T-helper 2 cell treated with Interferon-gamma antibody and Interleukin-4, amounts not matched to agents 5 μg/mL and 100 μg/mL, for 36 hours (primary cell): ENCODE results near the gene BAZ1B.
A peak's percentile ranks its signal among the peaks of the same experiment; 100 is the strongest.
"Not testable (repeated sequence)": the region's sequence is repeated elsewhere in the genome, so short reads cannot be mapped to it uniquely, and the experiment has no call there.

Experiments
- DNase-seq: peaks from one replicate; pipeline ENCODE4 v3.0.0; 2021; ENCODE audit warnings: low spot score
- H3K27ac Mint-ChIP-seq: one replicate; pipeline ENCODE4 v1.8.0; 2021; ENCODE audit warnings: mild to moderate bottlenecking, mixed read lengths
- H3K27me3 Mint-ChIP-seq: one replicate; pipeline ENCODE4 v1.8.0; 2021; ENCODE audit warnings: low read depth, mixed read lengths
- H3K36me3 Mint-ChIP-seq: one replicate; pipeline ENCODE4 v1.8.0; 2021; ENCODE audit warnings: low read depth, mixed read lengths
- H3K4me1 Mint-ChIP-seq: one replicate; pipeline ENCODE4 v1.8.0; 2021; ENCODE audit warnings: low read depth, mixed read lengths
- H3K4me3 Mint-ChIP-seq: one replicate; pipeline ENCODE4 v1.8.0; 2022; ENCODE audit warnings: mild to moderate bottlenecking, moderate library complexity, mixed read lengths
- H3K9me3 Mint-ChIP-seq: one replicate; pipeline ENCODE4 v1.8.0; 2021; ENCODE audit warnings: mixed read lengths

The BAZ1B gene

DNA sequence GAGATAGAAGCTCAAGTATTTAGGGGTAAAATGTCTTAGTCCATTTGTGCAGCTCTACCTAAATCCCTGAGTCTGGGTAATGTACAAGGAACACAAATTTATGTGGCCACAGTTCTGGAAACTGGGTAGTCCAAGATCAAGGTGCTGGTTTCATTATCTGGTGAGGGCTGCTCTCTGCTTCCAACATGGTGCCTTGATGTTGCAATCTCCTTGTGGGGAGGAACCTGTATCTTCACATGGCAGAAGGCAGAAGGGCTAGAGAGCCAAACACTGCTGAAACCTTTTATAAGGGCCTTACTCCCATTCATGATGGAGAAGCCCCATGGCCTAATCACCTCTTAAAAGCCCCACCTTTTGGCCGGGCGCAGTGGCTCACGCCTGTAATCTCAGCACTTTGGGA lies 8.7 kb upstream of the BAZ1B start:
- H3K27ac Mint-ChIP-seq = no peak overlapping the region
- H3K4me3 Mint-ChIP-seq = no peak overlapping the region
- no peak for DNase-seq
- H3K27me3 Mint-ChIP-seq = no peaks in the 10 kb centered on the region
- no peaks in the 10 kb centered on the region for H3K9me3 Mint-ChIP-seq
- peaks cover 13% of the 10 kb centered on the region for H3K4me1 Mint-ChIP-seq
- H3K36me3 Mint-ChIP-seq = peaks cover 9% of the 10 kb centered on the region

DNA sequence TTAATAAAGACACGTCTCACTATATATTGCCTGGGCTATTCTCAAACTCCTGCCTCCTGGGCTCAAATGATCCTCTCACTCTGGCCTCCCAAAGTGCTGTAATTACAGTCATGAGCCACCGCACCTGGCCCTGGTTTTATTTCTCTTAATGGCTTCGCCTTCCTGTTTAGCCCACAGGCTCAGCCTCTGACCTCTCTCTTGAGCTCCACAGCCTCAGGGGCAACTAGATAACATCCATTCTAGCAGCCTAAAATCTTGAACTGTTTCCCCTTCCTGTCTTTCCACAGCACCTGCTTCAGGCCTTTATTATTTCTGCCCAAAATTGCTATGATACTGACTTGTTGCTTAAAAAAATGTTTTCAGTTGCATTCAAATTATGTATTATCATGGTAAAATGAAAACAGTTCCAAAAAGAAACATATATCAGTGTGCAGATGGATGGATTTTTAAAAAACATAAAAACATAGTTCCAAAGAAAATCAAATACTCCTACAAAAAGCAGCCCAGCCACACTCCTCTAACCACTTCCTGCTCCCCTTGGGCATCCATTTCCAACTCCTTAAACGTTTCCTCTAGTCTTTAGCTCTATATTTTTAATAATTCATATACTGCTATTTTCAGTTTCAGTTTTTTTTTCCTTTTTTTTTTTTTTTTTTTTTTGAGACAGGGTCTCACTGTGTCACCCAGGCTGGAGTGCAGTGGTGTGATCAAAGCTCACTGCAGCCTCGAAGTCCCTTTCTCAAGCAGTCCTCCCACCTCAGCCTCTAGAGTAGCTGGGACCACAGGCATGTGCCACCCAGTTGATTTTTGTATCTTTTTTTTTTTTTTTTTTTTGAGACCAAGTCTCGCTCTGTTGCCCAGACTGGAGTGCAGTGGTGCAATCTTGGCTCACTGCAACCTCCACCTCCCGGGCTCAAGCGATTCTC lies 5.1 kb upstream of the BAZ1B start:
- Mint-ChIP-seq H3K27ac (peak overlapping the region; percentile 89), H3K9me3 (no peaks in the 10 kb centered on the region), H3K36me3 (peaks cover 6% of the 10 kb centered on the region), H3K4me1 (peaks cover 31% of the 10 kb centered on the region), H3K4me3 (peak overlapping the region; percentile 50), H3K27me3 (no peaks in the 10 kb centered on the region)
- DNase-seq = no peak

DNA sequence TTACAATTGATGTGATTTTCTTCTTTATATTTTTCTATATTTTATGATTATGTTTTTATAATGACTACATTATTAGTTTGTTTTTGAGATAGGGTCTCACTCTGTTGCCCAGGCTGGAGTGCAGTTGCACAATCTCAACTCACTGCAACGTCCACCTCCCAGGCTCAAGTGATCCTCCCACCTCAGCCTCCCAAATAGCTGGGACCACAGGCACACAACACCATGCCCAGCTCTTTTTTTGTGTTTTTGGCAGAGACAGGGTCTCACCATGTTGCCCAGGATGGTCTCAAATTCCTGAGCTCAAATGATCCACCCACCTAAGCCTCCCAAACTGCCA lies 4.0 kb upstream of the BAZ1B start:
- H3K27ac Mint-ChIP-seq = peak overlapping the region; percentile 86

DNA sequence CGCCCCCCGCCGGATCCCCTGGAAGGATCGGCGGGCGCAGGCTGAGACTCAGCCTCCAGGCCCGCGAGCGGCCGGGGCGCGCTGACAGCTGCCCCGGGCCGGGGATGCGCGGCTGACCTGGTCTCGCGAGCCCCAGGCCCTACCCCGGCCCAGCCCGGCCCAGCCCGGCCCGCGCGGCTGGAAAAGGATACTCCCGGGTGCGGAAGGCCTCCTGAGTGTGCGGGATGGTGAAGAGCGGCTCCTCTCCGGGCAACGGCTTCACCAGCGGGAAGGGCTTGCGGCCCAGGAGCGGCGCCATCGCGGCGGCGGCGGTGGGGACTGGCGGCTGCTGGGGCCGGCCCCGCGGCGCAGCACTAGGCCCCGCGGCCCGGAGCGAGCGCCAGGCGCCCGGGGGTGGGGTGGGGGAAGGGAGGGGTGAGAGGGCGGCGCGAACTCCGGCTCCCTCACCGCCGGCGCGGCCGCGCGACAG lies 423 bp downstream of the BAZ1B start:
- peak overlapping the region; percentile 93 for H3K4me3 Mint-ChIP-seq
- H3K4me1 Mint-ChIP-seq = peaks cover 52% of the 10 kb centered on the region
- H3K27ac Mint-ChIP-seq = peak overlapping the region; percentile 68
- no peaks in the 10 kb centered on the region for H3K9me3 Mint-ChIP-seq
- H3K36me3 Mint-ChIP-seq = peaks cover 40% of the 10 kb centered on the region
- DNase-seq = no peak
- H3K27me3 Mint-ChIP-seq = no peaks in the 10 kb centered on the region

More for the DNA sequence above, 4.0 kb upstream of the BAZ1B start:
- not testable (repeated sequence) for DNase-seq, H3K27me3 Mint-ChIP-seq, H3K36me3 Mint-ChIP-seq, H3K9me3 Mint-ChIP-seq, H3K4me3 Mint-ChIP-seq
- peaks cover 31% of the 10 kb centered on the region for H3K4me1 Mint-ChIP-seq

DNA sequence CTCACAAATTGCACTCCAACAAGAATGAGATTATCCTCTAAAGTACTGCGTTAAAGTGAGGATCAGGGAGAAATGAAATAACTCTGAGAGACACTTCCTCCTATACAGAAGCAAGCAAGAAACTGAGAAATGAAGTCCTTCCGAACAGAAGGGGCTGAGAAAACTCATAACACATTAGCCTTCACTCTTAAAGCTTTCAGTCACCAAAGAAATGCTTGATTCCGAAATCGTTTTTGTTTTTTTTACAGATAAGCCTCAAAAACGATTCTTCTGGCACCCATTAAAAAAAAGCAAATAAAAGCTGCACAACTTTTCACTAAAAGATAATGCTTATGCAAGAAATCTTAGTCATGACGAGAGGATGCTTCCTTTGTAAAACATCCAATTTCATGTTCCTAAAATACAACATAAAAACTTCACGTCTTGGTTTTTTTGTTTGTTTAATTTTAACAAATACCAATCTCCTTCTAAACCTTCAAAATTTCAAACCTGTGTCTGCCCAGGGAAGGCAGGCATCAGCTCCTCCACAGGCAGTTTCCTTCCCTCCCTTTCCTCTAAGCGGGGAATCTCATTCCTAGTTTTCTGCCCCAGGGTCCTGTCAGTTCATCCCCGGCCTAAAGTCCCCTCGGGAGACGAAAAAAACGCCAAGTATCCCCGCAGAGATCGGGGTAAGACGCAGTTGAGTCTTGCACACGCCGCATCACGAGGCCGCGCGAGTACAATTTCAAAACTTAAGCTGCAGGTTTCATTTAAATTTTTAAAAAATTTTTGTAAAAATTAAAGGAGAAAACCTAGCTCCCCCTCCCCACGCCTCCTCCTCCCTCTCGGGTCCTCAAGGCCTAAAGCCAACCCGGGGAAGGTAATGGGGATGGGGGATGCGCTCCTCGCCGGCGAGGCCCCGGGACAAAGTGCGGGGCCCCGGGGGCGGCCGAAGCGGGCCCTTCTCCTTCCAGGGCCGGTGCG lies 1.1 kb downstream of the BAZ1B start:
- H3K4me3 Mint-ChIP-seq = peak overlapping the region; percentile 97
- peak overlapping the region; percentile 91 for H3K27ac Mint-ChIP-seq
- peaks cover 40% of the 10 kb centered on the region for H3K36me3 Mint-ChIP-seq
- H3K9me3 Mint-ChIP-seq = no peaks in the 10 kb centered on the region
- DNase-seq = no peak
- peaks cover 52% of the 10 kb centered on the region for H3K4me1 Mint-ChIP-seq
- no peaks in the 10 kb centered on the region for H3K27me3 Mint-ChIP-seq

DNA sequence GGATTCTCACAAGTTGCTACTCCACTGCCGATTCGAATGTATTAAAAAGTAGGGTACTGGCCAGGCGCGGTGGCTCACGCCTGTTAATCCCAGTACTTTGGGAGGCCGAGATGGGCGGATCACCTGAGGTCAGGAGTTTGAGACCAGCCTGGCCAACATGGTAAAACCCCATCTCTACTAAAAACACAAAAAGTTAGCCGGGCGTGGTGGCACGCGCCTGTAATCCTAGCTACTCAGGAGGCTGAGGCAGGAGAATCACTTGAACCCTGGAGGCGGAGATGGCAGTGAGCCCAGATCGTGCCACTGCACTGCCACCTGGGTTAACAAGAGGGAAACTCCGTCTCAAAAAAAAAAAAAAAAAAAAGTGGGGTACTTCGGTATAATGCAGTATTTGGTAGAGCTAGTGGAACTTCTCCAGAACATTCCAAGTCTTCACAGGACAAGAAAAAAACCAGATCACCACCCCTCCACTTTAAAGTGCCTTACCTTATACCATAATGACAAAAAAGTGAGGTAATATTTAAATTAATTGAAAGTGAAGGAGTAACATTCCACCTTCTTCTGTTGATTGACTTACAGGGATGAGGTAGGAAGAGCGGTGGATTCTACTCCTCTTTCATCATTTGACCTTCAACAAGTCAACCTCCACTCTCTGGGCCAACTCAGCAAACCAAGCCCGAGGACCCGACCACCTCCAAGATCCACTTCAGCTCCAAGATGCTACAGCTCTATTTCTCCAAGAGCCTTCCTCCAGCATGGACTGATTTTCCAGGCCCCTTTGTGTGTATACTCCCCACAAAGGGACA lies 2.0 kb downstream of the BAZ1B start:
- peak overlapping the region; percentile 91 for H3K27ac Mint-ChIP-seq
- peaks cover 43% of the 10 kb centered on the region for H3K36me3 Mint-ChIP-seq
- H3K4me1 Mint-ChIP-seq = peaks cover 46% of the 10 kb centered on the region
- no peaks in the 10 kb centered on the region for H3K9me3 Mint-ChIP-seq
- no peak for DNase-seq
- no peaks in the 10 kb centered on the region for H3K27me3 Mint-ChIP-seq
- H3K4me3 Mint-ChIP-seq = peak overlapping the region; percentile 97

DNA sequence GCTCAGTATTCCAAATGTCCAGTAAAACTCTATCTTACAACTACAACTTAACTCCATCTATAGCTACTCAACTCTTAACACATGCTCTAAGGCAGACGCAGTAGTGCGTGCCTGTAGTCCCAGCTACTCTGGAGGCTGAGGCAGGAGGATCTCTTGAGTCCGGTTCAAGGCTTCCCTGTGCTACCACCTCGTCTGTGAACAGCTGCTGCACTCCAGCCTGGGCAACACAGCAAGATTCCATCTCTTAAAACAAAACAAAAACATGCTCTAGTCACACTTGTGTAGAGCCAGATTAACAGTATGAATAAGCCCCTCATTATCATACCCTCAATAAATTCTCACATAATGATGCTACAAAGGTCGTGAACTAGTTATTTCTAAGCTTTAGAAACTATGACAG lies 3.6 kb downstream of the BAZ1B start:
- Mint-ChIP-seq H3K27me3 (no peaks in the 10 kb centered on the region), H3K4me1 (peaks cover 44% of the 10 kb centered on the region), H3K4me3 (peak overlapping the region; percentile 97), H3K9me3 (no peaks in the 10 kb centered on the region), H3K27ac (peak overlapping the region; percentile 28), H3K36me3 (peaks cover 52% of the 10 kb centered on the region)
- no peak for DNase-seq

DNA sequence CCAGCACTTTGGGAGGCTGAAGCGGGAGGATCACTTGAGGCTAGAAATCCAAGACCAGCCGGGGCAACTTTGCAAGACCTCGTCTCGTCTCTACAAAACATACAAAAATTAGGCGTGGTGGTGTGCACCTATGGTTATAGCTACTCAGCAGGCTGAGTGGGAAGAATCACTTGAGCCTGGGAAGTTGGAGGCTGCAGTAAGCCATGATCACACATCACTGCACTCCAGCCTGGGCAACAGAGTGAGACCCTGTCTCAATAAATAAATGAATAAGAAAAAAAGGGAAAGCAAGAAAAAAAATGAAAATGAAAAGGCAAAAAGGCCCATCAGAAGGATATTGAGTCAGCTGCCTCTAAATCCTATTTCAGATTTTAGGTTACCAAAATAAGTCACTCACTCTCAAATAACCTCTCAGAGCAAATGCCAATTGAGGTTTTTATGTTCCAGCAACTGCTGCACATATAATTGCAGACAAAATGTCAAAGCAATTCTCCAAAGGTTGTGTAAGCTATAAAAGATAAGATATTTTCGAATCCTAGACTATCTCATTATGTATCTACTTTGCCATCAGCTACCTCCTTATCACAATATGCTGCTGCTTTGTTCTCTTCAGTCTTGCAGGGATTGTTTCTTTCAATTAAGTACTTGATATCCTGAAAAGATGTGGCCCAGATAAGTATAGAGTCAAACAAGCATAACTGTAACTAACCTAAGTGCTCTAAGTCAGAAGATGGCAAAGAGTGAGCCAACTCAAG lies 4.7 kb downstream of the BAZ1B start:
- Mint-ChIP-seq H3K36me3 (peaks cover 56% of the 10 kb centered on the region), H3K27ac (no peak overlapping the region), H3K4me3 (peak overlapping the region; percentile 6), H3K9me3 (no peaks in the 10 kb centered on the region), H3K4me1 (peaks cover 43% of the 10 kb centered on the region), H3K27me3 (no peaks in the 10 kb centered on the region)
- DNase-seq = no peak

DNA sequence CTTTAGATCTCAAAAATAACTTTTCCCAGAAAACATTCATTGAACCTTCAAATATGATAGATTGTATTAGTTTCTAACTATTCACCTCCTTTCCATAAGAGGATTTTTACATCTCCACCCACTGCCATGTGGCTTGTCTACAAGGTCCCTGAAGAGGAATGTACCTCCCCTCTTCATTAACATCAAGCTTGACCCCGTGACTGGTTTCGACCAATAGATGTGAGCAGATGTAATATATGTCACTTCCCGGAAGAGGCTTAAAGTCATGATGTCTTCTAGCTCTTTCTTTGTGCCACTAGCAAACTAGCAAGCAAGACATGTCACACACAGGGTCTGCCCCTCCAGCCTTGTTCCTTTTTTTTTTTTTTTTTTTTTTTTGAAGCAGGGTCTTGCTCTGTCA lies 6.9 kb downstream of the BAZ1B start:
- peaks cover 35% of the 10 kb centered on the region for H3K4me1 Mint-ChIP-seq
- H3K27ac Mint-ChIP-seq = no peak overlapping the region
- H3K27me3 Mint-ChIP-seq = no peaks in the 10 kb centered on the region
- DNase-seq = no peak
- H3K36me3 Mint-ChIP-seq = peaks cover 51% of the 10 kb centered on the region
- H3K9me3 Mint-ChIP-seq = no peaks in the 10 kb centered on the region
- no peak overlapping the region for H3K4me3 Mint-ChIP-seq

DNA sequence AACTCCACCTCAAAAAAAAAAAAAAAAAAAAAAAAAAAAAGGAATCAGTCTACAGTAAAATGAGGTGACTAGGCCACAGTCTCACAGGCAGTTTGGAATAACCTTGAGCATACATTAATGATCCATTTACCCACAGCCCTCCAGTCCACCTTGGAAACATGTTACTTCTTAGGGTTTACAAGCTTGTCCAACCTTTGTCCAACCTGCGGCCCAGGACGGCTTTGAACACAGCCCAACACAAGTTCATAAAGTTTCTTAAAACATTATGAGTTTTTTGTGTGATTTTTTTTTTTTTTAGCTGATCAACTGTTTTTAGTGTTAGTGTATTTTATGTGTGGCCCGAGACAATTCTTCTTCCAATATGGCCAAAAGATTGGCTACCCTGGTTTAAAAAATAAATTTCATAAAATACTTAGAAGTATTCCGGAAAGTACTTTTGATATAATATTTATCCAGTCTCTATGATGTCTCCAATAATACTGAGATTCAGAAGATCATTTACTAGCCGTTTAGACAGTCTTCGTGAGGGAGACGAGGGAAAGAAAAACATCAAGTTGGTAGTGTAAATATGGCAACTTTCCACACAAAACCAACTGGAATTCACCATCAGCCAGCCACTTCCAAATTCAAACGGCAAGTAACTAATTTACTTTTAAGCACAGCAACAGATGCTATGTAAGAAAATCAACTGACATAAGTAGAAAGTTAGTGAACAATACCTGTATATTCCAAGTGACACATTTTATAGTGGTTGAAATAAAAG lies 9.9 kb downstream of the BAZ1B start:
- Mint-ChIP-seq H3K4me3 (no peak overlapping the region), H3K27me3 (no peaks in the 10 kb centered on the region), H3K27ac (no peak overlapping the region), H3K4me1 (peaks cover 11% of the 10 kb centered on the region), H3K36me3 (peaks cover 44% of the 10 kb centered on the region), H3K9me3 (no peaks in the 10 kb centered on the region)
- no peak for DNase-seq

DNA sequence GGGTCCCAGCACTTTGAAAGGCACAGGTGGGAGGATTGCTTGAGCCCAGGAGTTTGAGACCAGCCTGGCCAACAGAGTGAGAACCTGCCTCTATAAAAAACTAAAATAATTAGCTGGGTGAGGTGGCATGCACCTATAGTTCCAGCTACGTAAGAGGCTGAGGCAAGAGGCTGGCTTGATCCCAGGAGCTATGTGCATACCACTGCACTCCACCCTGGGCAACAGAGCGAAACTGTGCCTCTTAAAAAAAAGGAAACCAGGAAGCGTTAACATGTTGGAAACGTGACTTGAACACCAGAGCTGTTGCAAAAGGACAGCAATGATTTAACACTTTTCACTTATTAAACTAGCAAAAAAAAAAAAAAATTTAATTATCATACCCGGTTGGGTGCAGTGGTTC lies 12.6 kb downstream of the BAZ1B start:
- Mint-ChIP-seq H3K9me3 (no peaks in the 10 kb centered on the region), H3K36me3 (peaks cover 52% of the 10 kb centered on the region), H3K27me3 (no peaks in the 10 kb centered on the region), H3K27ac (no peak overlapping the region), H3K4me3 (no peak overlapping the region), H3K4me1 (peaks cover 9% of the 10 kb centered on the region)
- DNase-seq = no peak

DNA sequence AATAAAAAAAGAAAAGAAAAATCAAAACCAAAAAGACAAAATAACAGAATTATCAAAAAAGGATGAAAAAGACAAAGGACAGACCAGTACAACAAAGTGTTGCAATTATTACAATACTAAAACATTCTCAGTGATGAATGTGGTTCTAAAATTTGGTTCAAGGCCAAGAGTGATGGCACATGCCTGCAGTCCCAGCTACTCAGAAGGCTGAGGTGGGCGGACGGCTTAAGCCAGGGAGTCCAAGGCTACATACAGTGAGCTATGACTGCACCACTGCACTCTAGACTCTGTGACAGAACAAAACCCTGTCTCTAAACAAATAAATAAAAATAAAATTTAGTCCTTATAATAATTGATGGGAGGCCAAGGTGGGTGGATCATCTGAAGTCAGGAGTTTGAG lies 14.5 kb downstream of the BAZ1B start:
- DNase-seq = no peak
- H3K27me3 Mint-ChIP-seq = no peaks in the 10 kb centered on the region
- peaks cover 2% of the 10 kb centered on the region for H3K4me1 Mint-ChIP-seq
- no peaks in the 10 kb centered on the region for H3K9me3 Mint-ChIP-seq
- peaks cover 53% of the 10 kb centered on the region for H3K36me3 Mint-ChIP-seq
- H3K27ac Mint-ChIP-seq = no peak overlapping the region
- no peak overlapping the region for H3K4me3 Mint-ChIP-seq
